Activated CD8-positive, alpha-beta memory T cell treated with anti-CD3 and anti-CD28 coated beads for 1 hour (primary cell): ENCODE results near the gene CDK7.

ENCODE experiments used
- DNase-seq, 2 donors: peaks; one replicate each; pipeline ENCODE4 v3.0.0-alpha.2; 2020; ENCODE audit warnings: low read depth in 1 of 2; ENCODE audit errors: extremely low read depth in 1 of 2

The CDK7 gene

GRCh38 chr5:69288688-69289087 is 54.0 kb downstream of the CDK7 start:
- no peak for DNase-seq

- DNase-seq: no peak
Observed at GRCh38 chr5:69292306-69292705, 57.6 kb downstream of the CDK7 start.

DNA sequence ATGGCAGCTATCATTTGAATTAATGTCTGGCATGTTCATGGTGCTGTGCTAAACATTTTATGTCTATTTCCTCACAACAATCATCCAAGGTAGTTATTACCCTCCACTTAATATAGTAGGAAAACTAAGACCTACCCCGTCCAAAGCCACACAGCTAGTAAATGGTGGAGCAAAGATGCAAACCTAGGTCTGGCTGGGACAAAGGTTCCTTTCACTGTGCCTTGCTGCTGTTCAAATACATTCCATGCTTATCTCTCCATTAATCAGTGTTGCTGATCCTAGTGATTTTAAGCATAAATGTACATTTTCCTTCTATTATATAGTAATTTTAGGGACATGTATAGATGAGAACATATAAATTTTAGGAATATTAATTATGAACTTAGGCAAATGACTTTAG is 59.2 kb downstream of the CDK7 start:
- no peak for DNase-seq

- DNase-seq: no peak
Observed at GRCh38 chr5:69295088-69295754, 60.5 kb downstream of the CDK7 start.

DNA sequence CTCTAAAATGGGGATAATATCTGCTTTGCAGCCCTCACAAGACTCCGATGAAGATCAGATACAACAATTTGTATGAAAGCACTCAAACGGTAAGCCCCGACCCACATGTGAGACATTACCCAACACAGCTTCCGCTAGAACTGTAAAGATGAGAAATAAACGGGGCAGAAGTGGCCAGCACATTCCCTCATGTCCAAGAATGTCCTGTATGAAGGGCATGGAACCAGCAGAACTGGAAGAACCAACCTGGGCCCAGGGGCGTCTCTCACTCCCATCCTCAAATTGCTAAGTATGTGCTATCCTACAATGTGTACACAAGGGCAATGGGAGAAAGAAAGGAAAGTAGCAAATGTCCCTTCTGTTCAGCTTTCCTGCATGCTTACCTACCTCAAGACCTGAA is 64.9 kb downstream of the CDK7 start:
- no peak for DNase-seq

DNA sequence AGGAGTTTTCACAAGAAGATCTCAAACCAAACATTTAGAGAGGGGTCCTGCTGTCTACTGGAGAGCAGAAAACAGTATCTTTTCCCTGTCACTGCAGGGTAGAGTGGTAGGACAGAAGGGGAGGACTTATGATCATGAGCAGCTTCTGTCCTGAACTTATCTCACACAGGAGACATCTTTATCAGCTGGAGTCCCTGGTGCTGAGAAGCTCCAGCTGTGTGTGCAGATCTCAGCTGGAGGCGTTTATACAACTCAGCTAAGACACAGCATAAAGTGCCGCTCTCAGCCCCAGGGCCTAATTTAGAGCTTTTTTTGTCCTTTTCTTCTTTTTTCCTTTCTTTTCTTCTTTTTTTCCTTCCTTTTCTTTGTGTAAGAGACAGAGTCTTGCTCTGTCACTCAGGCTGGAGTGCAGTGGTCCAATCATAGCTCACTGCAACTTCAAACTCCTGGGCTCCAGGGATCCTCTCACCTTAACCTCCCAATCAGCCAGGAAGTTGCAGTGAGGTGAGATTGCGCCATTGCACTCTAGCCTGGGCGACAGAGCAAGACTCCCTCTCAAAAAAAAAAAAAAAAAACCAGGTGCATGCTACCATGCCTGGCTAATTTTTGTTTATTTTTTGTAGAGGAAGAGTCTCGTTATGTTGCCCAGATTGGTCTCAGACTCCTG is 66.0 kb downstream of the CDK7 start:
- no peak for DNase-seq

DNA sequence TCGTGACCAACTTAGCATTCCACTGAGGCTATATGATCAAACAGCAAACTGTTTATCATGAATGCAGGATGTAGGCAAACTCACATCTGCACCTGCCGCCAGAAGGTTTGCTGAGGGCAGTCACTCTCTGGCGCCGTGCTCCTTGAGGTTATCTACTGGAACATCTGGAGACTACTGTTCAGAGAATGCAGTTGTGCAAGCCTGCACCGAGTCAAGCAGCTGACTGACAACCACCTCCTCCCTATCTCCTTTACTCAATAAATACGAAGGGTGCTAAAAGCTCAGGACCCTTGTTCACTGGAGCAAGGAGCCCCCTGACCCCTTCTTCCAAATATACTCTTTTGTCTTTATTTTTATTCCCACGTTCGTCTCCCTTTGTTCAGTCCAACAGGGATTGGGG is 70.8 kb downstream of the CDK7 start:
- no peak for DNase-seq

DNA sequence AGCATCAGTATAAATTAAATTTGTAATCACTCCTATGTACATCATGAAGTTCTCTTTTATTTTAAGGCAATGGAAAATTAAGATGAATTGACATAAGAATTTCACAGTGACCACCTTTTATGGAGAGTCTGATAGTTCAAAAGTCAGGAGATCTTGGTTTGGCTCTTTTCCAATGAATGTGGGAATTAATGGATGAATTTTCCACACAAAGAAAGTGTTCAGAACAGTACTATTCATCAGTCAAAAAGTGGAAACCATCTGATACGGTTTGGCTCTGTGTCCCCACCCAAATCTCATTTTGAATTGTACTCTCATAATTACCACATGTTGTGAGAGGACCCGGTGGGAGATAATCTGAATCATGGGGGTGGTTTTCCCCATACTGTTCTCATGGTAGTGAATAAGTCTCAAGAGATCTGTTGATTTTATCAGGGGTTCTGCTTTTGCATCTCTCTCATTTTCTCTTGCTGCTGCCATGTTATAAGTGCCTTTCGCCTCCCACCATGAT is 73.4 kb downstream of the CDK7 start:
- DNase-seq: no peak

DNA sequence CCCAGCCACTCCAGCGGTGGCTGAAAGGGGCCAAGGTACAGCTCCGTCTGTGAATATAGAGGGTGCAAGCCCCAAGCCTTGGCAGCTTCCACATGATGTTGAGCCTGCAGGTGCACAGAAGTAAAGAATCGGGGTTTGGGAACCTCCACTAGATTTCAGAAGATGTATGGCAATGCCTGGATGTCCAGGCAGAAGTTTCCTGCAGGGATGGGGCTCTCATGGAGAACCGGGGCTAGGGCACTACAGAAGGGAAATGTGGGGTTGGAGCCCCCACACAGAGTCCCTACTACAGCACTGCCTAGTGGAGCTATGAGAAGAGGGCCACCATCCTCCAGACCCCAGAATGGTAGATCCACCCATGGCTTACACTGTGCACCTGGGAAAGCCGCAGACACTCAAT is 74.7 kb downstream of the CDK7 start:
- no peak for DNase-seq

GRCh38 chr5:69312459-69313160 is 77.9 kb downstream of the CDK7 start:
- DNase-seq: no peak

DNA sequence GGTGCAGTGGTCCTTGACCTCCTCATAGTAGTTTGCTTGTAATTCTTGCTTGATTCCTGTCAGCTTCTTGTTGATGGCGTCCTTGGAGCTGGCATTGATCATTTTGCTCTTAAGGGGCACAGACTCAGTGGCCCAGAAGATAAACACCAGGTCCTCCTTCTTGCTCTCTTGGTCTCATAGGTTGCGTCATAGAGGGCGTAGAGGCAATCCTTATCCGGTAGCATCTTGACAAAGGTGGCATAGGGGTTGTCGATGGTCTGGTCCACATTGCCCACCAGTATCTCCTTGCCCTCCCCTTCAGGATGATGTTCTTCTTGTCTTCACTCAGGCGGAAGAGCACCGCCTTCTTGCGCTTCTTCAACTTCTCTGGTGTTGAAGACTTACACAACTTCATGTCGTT is 78.7 kb downstream of the CDK7 start:
- no peak for DNase-seq

DNA sequence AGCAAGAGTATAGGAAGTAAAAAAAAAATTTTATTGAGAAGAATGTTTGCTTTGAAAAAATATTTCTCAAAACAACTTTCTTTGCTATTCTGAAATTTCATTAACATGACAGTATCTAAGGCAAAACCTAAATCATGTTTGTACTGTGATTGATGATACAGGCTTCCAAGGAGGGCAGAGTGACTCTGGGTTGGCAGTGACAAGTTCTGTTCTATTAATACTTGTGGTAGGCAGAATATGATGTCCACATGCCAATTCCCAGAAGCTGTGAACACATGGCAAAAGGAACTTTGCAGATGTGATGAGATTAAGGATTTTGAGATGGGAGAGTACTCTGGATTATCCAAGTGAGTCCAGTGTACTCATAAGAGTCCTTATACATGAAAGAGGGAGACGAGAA is 81.3 kb downstream of the CDK7 start:
- DNase-seq: no peak

- no peak for DNase-seq
Observed at GRCh38 chr5:69317391-69317790, 82.7 kb downstream of the CDK7 start.

GRCh38 chr5:69326365-69326764 is 91.7 kb downstream of the CDK7 start:
- DNase-seq: no peak
